GM18861 (cell line): Measurements from ENCODE around the gene SLC46A1.
"Not testable (repeated sequence)": the region's sequence is repeated elsewhere in the genome, so short reads cannot be mapped to it uniquely, and the experiment has no call there.

ENCODE experiments used
- ATAC-seq: cut with Tn5 transposase; IDR thresholded peaks from one replicate; pipeline ENCODE4 v1.9.1; 2021; ENCODE audit not compliant: unreplicated experiment

SLC46A1 gene

GRCh38 chr17:28405632-28406472 is at the start of gene SLC46A1:
Gene SLC46A1 (minus strand): TSS chr17:28406212. CDS start chr17:28406114, 98 bp downstream.
- ATAC-seq, result peak; percentile 52

GRCh38 chr17:28449859-28450258 is 43.8 kb upstream of the SLC46A1 start:
- ATAC-seq, result no peak

- ATAC-seq, result no peak
Measured at GRCh38 chr17:28447396-28447760, 41.4 kb upstream of the SLC46A1 start.

- ATAC-seq, result no peak
Measured at GRCh38 chr17:28446716-28447395, 40.8 kb upstream of the SLC46A1 start.

GRCh38 chr17:28443901-28444638 is 38.1 kb upstream of the SLC46A1 start:
- ATAC-seq, result no peak

GRCh38 chr17:28434326-28434725 is 28.3 kb upstream of the SLC46A1 start:
- not testable (repeated sequence) for ATAC-seq

GRCh38 chr17:28433721-28434120 is 27.7 kb upstream of the SLC46A1 start:
- no peak for ATAC-seq

GRCh38 chr17:28427982-28428381 is 22.0 kb upstream of the SLC46A1 start:
- not testable (repeated sequence) for ATAC-seq

GRCh38 chr17:28427371-28427770 is 21.4 kb upstream of the SLC46A1 start:
- ATAC-seq, result no peak

- ATAC-seq, result no peak
Measured at GRCh38 chr17:28426081-28426519, 20.1 kb upstream of the SLC46A1 start.

GRCh38 chr17:28425206-28425605 is 19.2 kb upstream of the SLC46A1 start:
- ATAC-seq, result no peak

- no peak for ATAC-seq
Measured at GRCh38 chr17:28421787-28422305, 15.8 kb upstream of the SLC46A1 start.

- no peak for ATAC-seq
Measured at GRCh38 chr17:28416703-28417311, 10.8 kb upstream of the SLC46A1 start.

- no peak for ATAC-seq
Measured at GRCh38 chr17:28415886-28416285, 9.9 kb upstream of the SLC46A1 start.

GRCh38 chr17:28413804-28414203 is 7.8 kb upstream of the SLC46A1 start:
- ATAC-seq, result no peak

- no peak for ATAC-seq
Measured at GRCh38 chr17:28412099-28412498, 6.1 kb upstream of the SLC46A1 start.

- ATAC-seq, result no peak
Measured at GRCh38 chr17:28407974-28408306, 1.9 kb upstream of the SLC46A1 start.

- ATAC-seq, result no peak
Measured at GRCh38 chr17:28407130-28407973, 1.3 kb upstream of the SLC46A1 start.

- ATAC-seq, result no peak
Measured at GRCh38 chr17:28406473-28406814, 432 bp upstream of the SLC46A1 start.
